Left hindlimb (tissue), 1 donor: ENCODE results near the gene RGS7.
"Not testable (repeated sequence)": the region's sequence is repeated elsewhere in the genome, so short reads cannot be mapped to it uniquely, and the experiment has no call there.

Experiments
- DNase-seq: peaks from one replicate; pipeline ENCODE4 v3.0.0-alpha.2; 2018

The RGS7 gene

DNA sequence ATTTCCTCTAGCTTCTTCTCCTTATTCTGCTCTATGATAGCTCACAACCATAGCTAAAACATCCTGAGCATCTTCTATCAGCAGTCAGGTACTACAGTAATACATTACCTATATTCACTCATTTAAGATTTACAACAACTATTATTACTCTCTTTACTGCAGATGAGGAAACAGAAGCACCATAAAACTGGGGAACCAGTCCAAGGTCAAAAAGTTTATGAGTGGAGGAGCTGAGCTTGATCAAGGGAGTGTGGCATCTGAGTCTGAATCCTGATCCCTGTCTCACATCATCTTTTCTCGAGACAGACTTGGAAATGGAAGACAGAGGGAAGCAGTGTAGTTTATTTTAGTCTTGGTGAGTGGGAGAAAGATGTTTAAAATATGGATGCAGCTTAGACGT, 288.6 kb downstream of the RGS7 start:
- no peak for DNase-seq

DNA sequence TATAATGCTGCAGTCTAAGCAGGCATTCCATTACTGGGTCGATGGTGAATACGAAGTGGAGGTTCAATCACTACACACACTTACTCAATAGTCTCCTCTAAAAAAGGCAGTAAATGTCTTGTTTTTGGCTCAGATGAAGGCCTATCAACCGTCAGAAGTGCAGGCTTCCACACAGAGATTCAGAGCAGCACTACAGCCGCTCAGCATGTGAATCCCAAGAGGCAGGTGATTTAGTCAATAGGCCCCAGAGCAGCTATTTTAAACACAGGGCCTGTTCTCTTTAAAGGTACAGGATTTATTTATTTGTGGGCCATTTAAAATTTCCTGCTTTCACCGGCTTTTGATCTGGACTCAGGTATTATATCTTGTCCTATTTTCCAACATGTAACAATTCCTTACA, 293.7 kb downstream of the RGS7 start:
- DNase-seq, result no peak

GRCh38 chr1:241061062-241061461, 295.9 kb downstream of the RGS7 start:
- DNase-seq, result no peak

GRCh38 chr1:241048622-241049021, 308.4 kb downstream of the RGS7 start:
- DNase-seq, result no peak

GRCh38 chr1:241045659-241046058, 311.3 kb downstream of the RGS7 start:
- no peak for DNase-seq

DNA sequence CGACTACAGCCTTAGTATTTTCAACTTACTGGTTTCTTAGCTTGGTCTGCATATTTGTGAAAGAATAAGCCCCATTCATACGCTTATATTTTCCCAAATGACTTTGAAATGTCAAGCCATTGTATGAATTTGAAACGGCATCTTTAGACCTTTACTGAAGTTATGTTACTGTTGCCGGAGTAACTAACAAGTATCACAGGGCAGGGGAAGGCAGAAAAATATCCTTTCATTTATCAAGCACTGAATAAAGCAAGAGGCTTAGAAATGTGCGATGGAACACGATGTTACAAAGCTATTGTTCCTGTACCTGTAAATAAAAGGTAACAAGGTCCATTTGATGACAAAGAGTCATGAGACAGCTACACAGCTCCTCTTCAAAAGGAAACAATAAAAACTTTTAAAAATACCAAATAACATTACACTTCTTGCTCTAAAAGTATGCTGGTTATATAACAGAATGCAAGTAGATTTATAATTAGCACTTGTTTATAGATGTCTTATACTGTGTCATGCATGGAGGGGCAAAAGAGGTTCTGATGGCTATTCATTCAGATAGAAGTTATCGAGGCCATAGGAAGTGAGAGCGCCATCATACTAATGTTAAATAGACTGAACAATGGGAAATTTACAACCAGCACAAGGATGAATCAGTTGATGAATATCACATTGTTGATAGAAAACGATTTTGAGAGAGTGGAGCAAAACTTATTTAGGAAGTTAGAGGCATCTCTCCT, 322.6 kb downstream of the RGS7 start:
- DNase-seq, result no peak

- DNase-seq, result no peak
Observed at GRCh38 chr1:241024834-241025233, 332.2 kb downstream of the RGS7 start.

DNA sequence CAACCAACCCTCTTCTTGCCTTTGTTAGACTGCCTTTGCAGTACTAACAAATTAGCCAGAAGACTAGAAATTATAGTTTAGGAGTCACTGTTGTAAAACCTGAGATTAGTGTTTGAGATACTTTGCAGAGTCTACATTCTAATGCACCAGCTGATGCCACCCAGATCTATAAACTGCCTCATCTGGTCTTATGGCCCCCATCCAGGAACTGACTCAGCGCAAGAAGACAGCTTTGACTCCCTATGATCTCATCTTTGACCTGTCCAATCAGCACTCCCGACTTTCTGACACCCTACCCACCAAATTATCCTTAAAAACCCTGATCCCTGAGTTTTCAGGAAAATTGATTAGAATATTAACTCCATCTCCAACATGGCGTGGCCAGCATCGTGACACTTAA, 334.6 kb downstream of the RGS7 start:
- no peak for DNase-seq

DNA sequence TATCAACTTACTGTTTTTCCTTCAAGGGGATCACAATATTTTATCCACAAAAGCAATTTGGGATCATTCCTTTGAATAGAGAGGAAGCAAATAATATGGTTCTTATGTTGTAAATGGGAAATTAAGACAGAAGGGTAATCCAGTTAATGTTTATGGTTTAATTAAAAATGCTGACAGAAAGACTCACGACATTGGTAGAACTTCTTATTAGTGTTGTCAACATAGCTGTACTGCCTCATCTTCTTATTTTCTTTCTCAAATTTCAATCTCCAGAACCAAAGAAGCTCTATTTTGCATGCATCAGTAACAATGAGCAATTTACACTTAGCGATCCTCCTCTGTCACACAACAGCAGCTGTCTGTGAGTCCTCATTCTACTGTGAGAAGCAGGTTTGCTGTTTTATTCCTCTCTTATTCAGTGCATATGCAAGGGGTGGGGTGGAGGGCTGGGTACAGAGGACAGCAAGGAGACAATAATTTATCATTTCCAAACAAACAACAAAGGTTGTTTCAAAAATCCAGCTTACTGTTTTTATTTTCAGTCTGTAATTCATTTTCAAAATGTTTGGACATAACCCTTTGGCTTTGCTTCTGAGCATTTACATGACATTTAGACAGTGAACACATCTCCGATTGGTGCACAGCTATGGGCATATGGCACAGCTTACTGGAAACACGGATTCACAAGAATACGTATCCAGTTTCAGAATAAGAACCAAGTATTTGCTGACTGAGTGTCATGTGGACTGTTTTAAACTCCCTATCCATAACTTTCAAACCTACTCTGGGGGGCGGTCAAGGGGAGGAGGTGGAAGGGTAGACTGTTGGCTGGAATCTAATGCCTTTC, 335.9 kb downstream of the RGS7 start:
- no peak for DNase-seq

GRCh38 chr1:241012708-241013340, 344.2 kb downstream of the RGS7 start:
- no peak for DNase-seq

- no peak for DNase-seq
Observed at GRCh38 chr1:241007668-241008067, 349.3 kb downstream of the RGS7 start.

- no peak for DNase-seq
Observed at GRCh38 chr1:240999826-241000225, 357.2 kb downstream of the RGS7 start.

- no peak for DNase-seq
Observed at GRCh38 chr1:240998441-240999015, 358.5 kb downstream of the RGS7 start.

GRCh38 chr1:240998024-240998423, 359.0 kb downstream of the RGS7 start:
- no peak for DNase-seq

DNA sequence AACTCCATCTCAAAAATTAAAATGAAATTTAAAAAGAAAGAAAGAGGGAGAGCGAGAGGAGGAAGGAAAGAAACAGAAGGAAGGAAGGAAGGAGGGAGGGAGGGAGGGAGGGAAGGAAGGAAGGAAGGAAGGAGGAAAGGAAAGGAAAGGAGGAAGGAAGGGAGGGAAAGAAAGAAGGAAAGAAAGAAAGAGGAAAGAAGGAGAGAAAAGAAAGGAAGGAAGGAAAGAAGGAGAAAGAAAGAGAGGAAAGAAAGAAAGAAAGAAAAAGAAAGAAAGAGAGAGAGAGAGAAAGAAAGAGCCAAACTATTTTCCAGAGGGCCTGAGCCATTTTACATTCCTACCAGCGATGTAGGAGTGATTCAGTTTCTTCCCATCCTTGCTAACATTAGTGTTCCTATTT, 364.0 kb downstream of the RGS7 start:
- DNase-seq, result no peak

- DNase-seq, result no peak
Observed at GRCh38 chr1:240991230-240991629, 365.8 kb downstream of the RGS7 start.

GRCh38 chr1:240987928-240988327, 369.1 kb downstream of the RGS7 start:
- DNase-seq, result no peak

DNA sequence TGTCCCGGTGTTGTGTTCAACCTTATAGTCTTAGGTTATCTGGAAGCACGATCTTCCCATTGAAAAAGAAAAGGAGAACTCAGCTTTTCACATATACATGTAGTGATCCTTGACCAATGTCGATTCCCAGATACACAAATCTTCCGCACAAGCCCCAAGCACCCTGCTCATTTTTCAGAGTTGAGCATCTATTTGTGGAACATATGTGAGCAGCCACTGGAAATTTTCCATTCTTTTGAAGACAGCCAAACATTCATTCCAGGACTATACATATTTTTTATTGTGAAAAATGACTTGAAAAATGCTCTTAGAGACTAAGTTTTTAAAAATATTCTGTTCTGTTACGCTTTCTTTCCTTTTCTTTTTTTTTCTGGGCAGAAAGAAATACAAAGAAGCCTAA, 371.9 kb downstream of the RGS7 start:
- DNase-seq, result no peak

- no peak for DNase-seq
Observed at GRCh38 chr1:240980342-240980741, 376.7 kb downstream of the RGS7 start.

DNA sequence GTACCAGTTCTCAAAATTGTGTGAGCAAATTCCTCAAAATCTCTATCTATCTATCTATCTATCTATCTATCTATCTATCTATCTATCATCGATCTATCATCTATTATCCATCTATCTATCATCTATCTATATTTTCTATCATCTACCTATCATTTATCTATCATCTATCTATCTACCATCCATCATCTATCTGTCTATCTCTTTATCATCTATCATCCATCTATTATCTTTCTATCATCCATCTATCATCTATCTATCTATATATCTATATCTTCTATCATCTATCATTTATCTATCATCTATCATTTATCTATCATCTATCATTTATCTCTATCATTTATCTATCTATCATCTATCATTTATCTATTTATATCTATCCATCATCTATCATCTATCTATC, 380.3 kb downstream of the RGS7 start:
- DNase-seq, result no peak

GRCh38 chr1:240973875-240974274, 383.1 kb downstream of the RGS7 start:
- DNase-seq, result no peak

DNA sequence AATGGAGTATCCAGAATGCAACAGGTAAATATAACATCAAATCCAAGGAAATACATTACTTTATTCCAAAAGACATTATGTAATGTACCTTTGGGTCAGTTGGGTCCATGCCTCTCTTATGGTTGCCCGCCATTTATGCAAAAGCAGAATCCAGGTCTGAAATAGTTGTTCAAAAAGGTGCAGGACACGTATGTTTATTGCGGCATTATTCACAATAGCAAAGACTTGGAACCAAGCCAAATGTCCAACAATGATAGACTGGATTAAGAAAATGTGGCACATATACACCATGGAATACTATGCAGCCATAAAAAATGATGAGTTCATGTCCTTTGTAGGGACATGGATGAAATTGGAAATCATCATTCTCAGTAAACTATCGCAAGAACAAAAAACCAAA, 384.9 kb downstream of the RGS7 start:
- not testable (repeated sequence) for DNase-seq

DNA sequence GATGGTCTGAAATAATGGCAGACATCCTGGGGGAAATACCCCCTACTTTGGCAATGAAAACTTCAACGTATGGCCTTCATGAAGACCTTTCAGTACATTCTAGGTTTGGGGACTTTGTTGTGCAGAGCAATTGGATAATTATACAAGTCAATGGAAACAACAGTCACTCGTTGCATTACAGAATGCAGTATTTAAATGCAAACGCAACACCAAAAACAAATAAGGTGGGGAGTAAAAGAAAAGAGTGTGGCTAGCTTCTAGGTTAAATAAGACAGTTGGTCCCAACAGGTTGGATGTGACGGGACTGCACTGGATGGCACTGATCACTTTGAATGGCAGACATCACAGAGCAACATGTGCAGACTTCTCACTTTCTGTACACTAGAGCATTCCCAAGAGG, 386.8 kb downstream of the RGS7 start:
- no peak for DNase-seq

GRCh38 chr1:240968864-240969263, 388.1 kb downstream of the RGS7 start:
- no peak for DNase-seq
